Right atrium auricular region (tissue), 2 donors: ENCODE measurements around the gene ACAD8. TPM values are rescaled to one million over a fixed set of nuclear protein-coding genes. Genes with fewer than 3 reads are reported as not detected.

Experiments
- DNase-seq: peaks from one replicate; pipeline ENCODE4 v3.0.0-alpha.2; 2019; ENCODE audit warnings: low spot score
- H3K27ac ChIP-seq, 2 donors: fragments of 200-600 bp; sonication (generic); 1 replicate in 1 of 2; 2 replicates in 1 of 2; pipeline ENCODE4 v1.5.1; 2016 to 2019
- H3K27me3 ChIP-seq, 2 donors: fragments of 200-600 bp; sonication (generic); one replicate each; pipeline versions ENCODE4 v1.5.1 to v1.6.0; 2017 to 2019
- H3K36me3 ChIP-seq: fragments of 200-600 bp; sonication (generic); one replicate; pipeline ENCODE4 v1.5.1; 2016
- H3K4me1 ChIP-seq, 2 donors: fragments of 200-600 bp; sonication (generic); one replicate each; pipeline versions ENCODE4 v1.5.1 to v1.6.0; 2017 to 2019
- H3K4me3 ChIP-seq, 2 donors: fragments of 200-600 bp; sonication (generic); 1 replicate in 1 of 2; 2 replicates in 1 of 2; pipeline ENCODE4 v1.5.1; 2017 to 2019; ENCODE audit warnings: mild to moderate bottlenecking in 1 of 2, moderate library complexity in 1 of 2
- H3K9me3 ChIP-seq, 2 donors: fragments of 200-600 bp; sonication (generic); one replicate each; pipeline ENCODE4 v1.5.1; 2019
- CTCF ChIP-seq, 2 donors: fragments of 200-600 bp; sonication (generic); IDR thresholded peaks; one replicate each; pipeline ENCODE4 v1.5.1; 2019; ENCODE audit warnings: antibody characterized with exemption in 2 of 2
- total RNA-seq, 2 donors: library from RNA; depleted of rRNA; stranded (reverse); fragments of >200 nt; gene quantifications; one replicate each; pipeline ENCODE4 v1.1.0, GENCODE V29; 2016

ACAD8 gene
- 10 to 100 TPM; 17.6 to 32.9 TPM for total RNA-seq

GRCh38 chr11:134253188-134253993, at the start of gene ACAD8, which contains the start of gene THYN1:
TSS of gene ACAD8 (plus strand) at chr11:134253568. CDS start at chr11:134253601, 33 bp downstream.
TSS of gene THYN1 (minus strand) at chr11:134253352. CDS start at chr11:134252882, 470 bp downstream.
- Histone ChIP-seq H3K4me3 (peak within 1 kb of the TSS; percentile 70 to 95), H3K4me1 (peaks cover 0 to 22% of the 10 kb centered on the region in 2 donors), H3K27ac (peak within 1 kb of the TSS; percentile 57 to 80), H3K27me3 (no peaks in the 10 kb centered on the region), H3K9me3 (no peaks in the 10 kb centered on the region), H3K36me3 (peaks cover 33% of the 10 kb centered on the region)
- TF ChIP-seq CTCF (IDR thresholded peaks at IDR 0.05) = peak; percentile 18 to 49
- peak; percentile 96 for DNase-seq

- H3K27me3 ChIP-seq = no peaks in the 10 kb centered on the region
- no peak overlapping the region for H3K27ac ChIP-seq
- TF ChIP-seq CTCF (IDR thresholded peaks at IDR 0.05) = no peak
- H3K4me1 ChIP-seq = no peaks in the 10 kb centered on the region
- no peaks in the 10 kb centered on the region for H3K9me3 ChIP-seq
- DNase-seq = no peak
- H3K36me3 ChIP-seq = peaks cover 50% of the 10 kb centered on the region
- H3K4me3 ChIP-seq = no peak overlapping the region
Measured at GRCh38 chr11:134205729-134206128, 47.6 kb upstream of the ACAD8 start.

GRCh38 chr11:134206185-134206584, 47.2 kb upstream of the ACAD8 start:
- no peak for TF ChIP-seq CTCF (IDR thresholded peaks at IDR 0.05)
- Histone ChIP-seq H3K4me1 (no peaks in the 10 kb centered on the region), H3K27me3 (no peaks in the 10 kb centered on the region), H3K9me3 (no peaks in the 10 kb centered on the region), H3K27ac (no peak overlapping the region), H3K36me3 (peaks cover 50% of the 10 kb centered on the region), H3K4me3 (no peak overlapping the region)
- no peak for DNase-seq

- no peaks in the 10 kb centered on the region for H3K9me3 ChIP-seq
- no peak for DNase-seq
- no peak overlapping the region for H3K4me3 ChIP-seq
- no peak overlapping the region for H3K27ac ChIP-seq
- peaks cover 41% of the 10 kb centered on the region for H3K36me3 ChIP-seq
- TF ChIP-seq CTCF (IDR thresholded peaks at IDR 0.05) = peak; percentile 55 to 70
- no peaks in the 10 kb centered on the region for H3K27me3 ChIP-seq
- no peaks in the 10 kb centered on the region for H3K4me1 ChIP-seq
Measured at GRCh38 chr11:134207538-134208239, 45.7 kb upstream of the ACAD8 start.

GRCh38 chr11:134215836-134216235, 37.5 kb upstream of the ACAD8 start:
- H3K27ac ChIP-seq = no peak overlapping the region
- H3K9me3 ChIP-seq = no peaks in the 10 kb centered on the region
- peaks cover 10% of the 10 kb centered on the region for H3K36me3 ChIP-seq
- H3K4me1 ChIP-seq = no peaks in the 10 kb centered on the region
- no peak for DNase-seq
- H3K4me3 ChIP-seq = no peak overlapping the region
- H3K27me3 ChIP-seq = no peaks in the 10 kb centered on the region
- TF ChIP-seq CTCF (IDR thresholded peaks at IDR 0.05) = no peak
